Measurements from ENCODE around the gene SOX12.

- TF ChIP-seq CTCF (IDR thresholded peaks at IDR 0.05) = no peak
- TF ChIP-seq EZH2phosphoT487 (IDR thresholded peaks at IDR 0.05) = no peak
Measured at GRCh38 chr20:347640-348484, 22.5 kb downstream of the SOX12 start.

Data from neural progenitor cell (in vitro differentiated cells).